Germinal center (tissue), 1 donor: ENCODE measurements around the gene FAF1.
"Not testable (repeated sequence)": the region's sequence is repeated elsewhere in the genome, so short reads cannot be mapped to it uniquely, and the experiment has no call there.

ENCODE experiments used
- DNase-seq: peaks from one replicate; pipeline ENCODE4 v3.0.0; 2012; ENCODE audit warnings: mixed read lengths, low spot score

FAF1 gene

GRCh38 chr1:50847303-50847702, 112.8 kb downstream of the FAF1 start:
- DNase-seq, result no peak

- DNase-seq, result no peak
These were observed 113.7 kb downstream of the FAF1 start for GRCh38 chr1:50846224-50846839.

GRCh38 chr1:50841791-50842387, 118.2 kb downstream of the FAF1 start:
- no peak for DNase-seq

GRCh38 chr1:50836117-50836516, 124.0 kb downstream of the FAF1 start:
- DNase-seq, result no peak

GRCh38 chr1:50833216-50833615, 126.9 kb downstream of the FAF1 start:
- no peak for DNase-seq

- no peak for DNase-seq
These were observed 127.9 kb downstream of the FAF1 start for GRCh38 chr1:50832167-50832566.

GRCh38 chr1:50831300-50832061, 128.6 kb downstream of the FAF1 start:
- DNase-seq, result no peak

- DNase-seq, result no peak
These were observed 129.4 kb downstream of the FAF1 start for GRCh38 chr1:50830621-50831020.

- no peak for DNase-seq
These were observed 130.8 kb downstream of the FAF1 start for GRCh38 chr1:50829014-50829958.

GRCh38 chr1:50827546-50827945, 132.5 kb downstream of the FAF1 start:
- no peak for DNase-seq

- DNase-seq, result not testable (repeated sequence)
These were observed 133.3 kb downstream of the FAF1 start for GRCh38 chr1:50826792-50827191.

GRCh38 chr1:50822035-50822776, 137.9 kb downstream of the FAF1 start:
- DNase-seq, result no peak

- DNase-seq, result no peak
These were observed 139.5 kb downstream of the FAF1 start for GRCh38 chr1:50820545-50820944.

- DNase-seq, result no peak
These were observed 147.7 kb downstream of the FAF1 start for GRCh38 chr1:50812346-50812745.

GRCh38 chr1:50808296-50808695, 151.8 kb downstream of the FAF1 start:
- no peak for DNase-seq

- DNase-seq, result no peak
These were observed 163.8 kb downstream of the FAF1 start for GRCh38 chr1:50796272-50796671.

GRCh38 chr1:50793521-50793920, 166.5 kb downstream of the FAF1 start:
- no peak for DNase-seq

- no peak for DNase-seq
These were observed 172.8 kb downstream of the FAF1 start for GRCh38 chr1:50787266-50787665.

- no peak for DNase-seq
These were observed 176.8 kb downstream of the FAF1 start for GRCh38 chr1:50783286-50783685.

- DNase-seq, result no peak
These were observed 179.3 kb downstream of the FAF1 start for GRCh38 chr1:50780797-50781196.

- DNase-seq, result no peak
These were observed 180.3 kb downstream of the FAF1 start for GRCh38 chr1:50779801-50780200.

GRCh38 chr1:50775740-50776139, 184.3 kb downstream of the FAF1 start:
- no peak for DNase-seq
